B cell (primary cell): Measurements from ENCODE around the gene HYAL2.

ENCODE experiments used
- EZH2 ChIP-seq: IDR thresholded peaks from 2 replicates; pipeline ENCODE4 v1.6.1; 2012; ENCODE audit warnings: borderline replicate concordance, low read depth, mild to moderate bottlenecking, moderate library complexity, low read length; ENCODE audit not compliant: insufficient read depth, poor library complexity, severe bottlenecking
- TF ChIP-seq, protein P1 (sequence below): fragments of 200-600 bp; IDR thresholded peaks from one replicate; pipeline ENCODE4 v1.8.0; 2022; ENCODE audit warnings: antibody characterized with exemption, mild to moderate bottlenecking

DNA sequence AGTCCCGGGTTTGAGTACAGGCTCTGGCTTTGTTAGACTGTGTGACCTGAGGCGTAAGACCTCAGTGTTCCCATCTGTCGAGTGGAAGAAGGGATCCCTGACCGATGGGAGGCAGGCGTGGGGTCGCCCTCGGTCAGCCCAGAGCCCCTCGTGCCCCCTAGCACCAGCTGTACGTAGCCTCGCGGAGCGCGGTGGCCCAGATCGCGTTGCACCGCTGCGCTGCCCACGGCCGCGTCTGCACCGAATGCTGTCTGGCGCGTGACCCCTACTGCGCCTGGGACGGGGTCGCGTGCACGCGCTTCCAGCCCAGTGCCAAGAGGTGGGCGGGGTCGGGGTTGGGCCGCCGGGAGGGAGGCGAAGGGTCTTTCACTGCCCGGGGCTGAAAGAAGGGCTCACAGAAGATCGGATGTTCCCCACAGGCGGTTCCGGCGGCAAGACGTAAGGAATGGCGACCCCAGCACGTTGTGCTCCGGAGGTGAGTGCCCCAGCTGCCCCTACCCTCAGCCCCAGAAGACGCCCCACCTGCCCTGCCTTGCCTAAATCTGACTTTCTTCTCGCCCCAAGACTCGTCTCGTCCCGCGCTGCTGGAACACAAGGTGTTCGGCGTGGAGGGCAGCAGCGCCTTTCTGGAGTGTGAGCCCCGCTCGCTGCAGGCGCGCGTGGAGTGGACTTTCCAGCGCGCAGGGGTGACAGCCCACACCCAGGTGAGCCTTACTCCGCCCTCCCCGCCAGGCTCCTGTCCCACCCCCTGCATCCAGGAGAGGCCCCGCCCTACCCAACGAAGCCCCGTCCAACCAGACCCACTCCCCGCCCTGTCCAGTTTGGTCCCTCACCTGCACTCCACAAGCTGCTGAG lies 47.2 kb downstream of the HYAL2 start:
- TF ChIP-seq, protein P1, sequence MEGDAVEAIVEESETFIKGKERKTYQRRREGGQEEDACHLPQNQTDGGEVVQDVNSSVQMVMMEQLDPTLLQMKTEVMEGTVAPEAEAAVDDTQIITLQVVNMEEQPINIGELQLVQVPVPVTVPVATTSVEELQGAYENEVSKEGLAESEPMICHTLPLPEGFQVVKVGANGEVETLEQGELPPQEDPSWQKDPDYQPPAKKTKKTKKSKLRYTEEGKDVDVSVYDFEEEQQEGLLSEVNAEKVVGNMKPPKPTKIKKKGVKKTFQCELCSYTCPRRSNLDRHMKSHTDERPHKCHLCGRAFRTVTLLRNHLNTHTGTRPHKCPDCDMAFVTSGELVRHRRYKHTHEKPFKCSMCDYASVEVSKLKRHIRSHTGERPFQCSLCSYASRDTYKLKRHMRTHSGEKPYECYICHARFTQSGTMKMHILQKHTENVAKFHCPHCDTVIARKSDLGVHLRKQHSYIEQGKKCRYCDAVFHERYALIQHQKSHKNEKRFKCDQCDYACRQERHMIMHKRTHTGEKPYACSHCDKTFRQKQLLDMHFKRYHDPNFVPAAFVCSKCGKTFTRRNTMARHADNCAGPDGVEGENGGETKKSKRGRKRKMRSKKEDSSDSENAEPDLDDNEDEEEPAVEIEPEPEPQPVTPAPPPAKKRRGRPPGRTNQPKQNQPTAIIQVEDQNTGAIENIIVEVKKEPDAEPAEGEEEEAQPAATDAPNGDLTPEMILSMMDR = no peak
- TF ChIP-seq EZH2 = no peak
